Smooth muscle cell (in vitro differentiated cells): ENCODE measurements around the gene APOM. TPM values are rescaled to one million over a fixed set of nuclear protein-coding genes. Genes with fewer than 3 reads are reported as not detected.

Experiments
- DNase-seq: peaks from one replicate; lab custom pipeline; 2025; ENCODE audit not compliant: unreplicated experiment; lab: John Stamatoyannopoulos, UW
- H2AFZ ChIP-seq: fragments of 200-600 bp; sonication (generic); 2 replicates; pipeline ENCODE4 v1.6.0; 2016; ENCODE audit warnings: antibody characterized with exemption, low read depth, mild to moderate bottlenecking
- H3F3A ChIP-seq: fragments of 200-600 bp; sonication (generic); 2 replicates; pipeline ENCODE4 v1.6.0; 2017; ENCODE audit warnings: antibody characterized with exemption, low read depth
- H3K27ac ChIP-seq: fragments of 200-600 bp; sonication (generic); 2 replicates; pipeline ENCODE4 v1.5.1; 2016; ENCODE audit warnings: low read depth, mild to moderate bottlenecking
- H3K27me3 ChIP-seq: fragments of 200-600 bp; sonication (generic); 2 replicates; pipeline ENCODE4 v1.6.1; 2016; ENCODE audit warnings: low read depth, mild to moderate bottlenecking
- H3K36me3 ChIP-seq: fragments of 200-600 bp; sonication (generic); 2 replicates; pipeline ENCODE4 v1.5.1; 2016; ENCODE audit warnings: low read depth
- H3K4me1 ChIP-seq: fragments of 200-600 bp; sonication (generic); 2 replicates; pipeline ENCODE4 v1.5.1; 2016; ENCODE audit warnings: low read depth
- H3K4me2 ChIP-seq: fragments of 200-600 bp; sonication (generic); 2 replicates; pipeline ENCODE4 v1.6.0; 2016; ENCODE audit warnings: mild to moderate bottlenecking
- H3K4me3 ChIP-seq: fragments of 200-600 bp; sonication (generic); 2 replicates; pipeline ENCODE4 v1.5.1; 2016; ENCODE audit warnings: mild to moderate bottlenecking
- H3K79me2 ChIP-seq: fragments of 200-600 bp; sonication (generic); 2 replicates; pipeline ENCODE4 v1.6.0; 2016; ENCODE audit warnings: low read depth, mild to moderate bottlenecking
- H3K9ac ChIP-seq: fragments of 200-600 bp; sonication (generic); 2 replicates; pipeline ENCODE4 v1.6.0; 2016; ENCODE audit warnings: low read depth
- H3K9me3 ChIP-seq: fragments of 200-600 bp; sonication (generic); replicated peaks from 2 replicates; pipeline ENCODE4 v1.5.1; 2016; ENCODE audit warnings: low read depth
- H4K20me1 ChIP-seq: fragments of 200-600 bp; sonication (generic); 2 replicates; pipeline ENCODE4 v1.6.0; 2016; ENCODE audit warnings: low read depth
- CTCF ChIP-seq: fragments of 200-600 bp; sonication (generic); IDR thresholded peaks from 2 replicates; pipeline ENCODE4 v1.5.1; 2017; ENCODE audit warnings: borderline replicate concordance, mild to moderate bottlenecking, antibody characterized with exemption; ENCODE audit not compliant: insufficient read depth, poor library complexity, severe bottlenecking
- WGBS: methylation state at CpG from one replicate; pipeline ENCODE4 v1.1.7; 2016; ENCODE audit warnings: low lambda C conversion rate; 5-methylcytosine and 5-hydroxymethylcytosine counted together
- polyA plus RNA-seq: library from polyadenylated mRNA; unstranded; fragments of >200 nt; fragmentation: Nextera tagmentation; extraction: Ambion mirVana; gene quantifications from 2 replicates; pipeline ENCODE4 v1.2.1, GENCODE V29; 2016
- total RNA-seq: library from RNA; depleted of rRNA; stranded (reverse); fragments of >200 nt; gene quantifications from 2 replicates; pipeline ENCODE4 v1.2.3, GENCODE V29; 2014

Gene APOM
- total and polyA plus RNA-seq, 2 experiments from 2014 or later, result 2.3 to 2.7 TPM

- Histone ChIP-seq H3K4me1 (peaks cover 8% of the 10 kb centered on the region), H2AFZ (no peak within 1 kb of the TSS), H3K27ac (no peak within 1 kb of the TSS), H3F3A (peaks cover under 1% of the 10 kb centered on the region), H3K9ac (no peak within 1 kb of the TSS), H3K4me3 (no peak within 1 kb of the TSS), H3K36me3 (no peaks in the 10 kb centered on the region), H3K9me3 (no peaks in the 10 kb centered on the region), H3K79me2 (peaks cover 29% of the 10 kb centered on the region), H4K20me1 (peaks cover 3% of the 10 kb centered on the region), H3K4me2 (no peak within 1 kb of the TSS), H3K27me3 (no peaks in the 10 kb centered on the region)
- DNase-seq, result no peak
- WGBS, result 94% methylated on average over 8 of the region's 8 CpGs
- no peak for TF ChIP-seq CTCF
Observed at GRCh38 chr6:31669676-31670075, 14.0 kb downstream of the APOM start, which contains the start of gene LY6G5B. Gene LY6G5B, plus strand, starts transcription at chr6:31669976. Its CDS starts 975 bp downstream, at chr6:31670951.

GRCh38 chr6:31676322-31676903, 20.7 kb downstream of the APOM start:
- H3K27ac ChIP-seq, result no peak overlapping the region
- no peak for TF ChIP-seq CTCF
- no peak overlapping the region for H2AFZ ChIP-seq
- H3K79me2 ChIP-seq, result no peaks in the 10 kb centered on the region
- DNase-seq, result no peak
- no peak overlapping the region for H3K9ac ChIP-seq
- no peak overlapping the region for H3K4me2 ChIP-seq
- H3K4me1 ChIP-seq, result peaks cover 5% of the 10 kb centered on the region
- H3K9me3 ChIP-seq, result no peaks in the 10 kb centered on the region
- H3K27me3 ChIP-seq, result no peaks in the 10 kb centered on the region
- H4K20me1 ChIP-seq, result no peaks in the 10 kb centered on the region
- no peak overlapping the region for H3K4me3 ChIP-seq
- WGBS, result 84% methylated on average over 4 of the region's 4 CpGs
- peaks cover 7% of the 10 kb centered on the region for H3F3A ChIP-seq
- no peaks in the 10 kb centered on the region for H3K36me3 ChIP-seq

- peaks cover 7% of the 10 kb centered on the region for H3F3A ChIP-seq
- no peaks in the 10 kb centered on the region for H3K36me3 ChIP-seq
- TF ChIP-seq CTCF, result no peak
- H3K4me2 ChIP-seq, result no peak overlapping the region
- no peak overlapping the region for H2AFZ ChIP-seq
- H3K27ac ChIP-seq, result no peak overlapping the region
- no peaks in the 10 kb centered on the region for H3K9me3 ChIP-seq
- H3K27me3 ChIP-seq, result no peaks in the 10 kb centered on the region
- DNase-seq, result no peak
- H3K4me1 ChIP-seq, result peaks cover 9% of the 10 kb centered on the region
- H4K20me1 ChIP-seq, result no peaks in the 10 kb centered on the region
- WGBS, result 69% methylated on average over 6 of the region's 6 CpGs
- no peaks in the 10 kb centered on the region for H3K79me2 ChIP-seq
- H3K4me3 ChIP-seq, result no peak overlapping the region
- no peak overlapping the region for H3K9ac ChIP-seq
Observed at GRCh38 chr6:31676904-31677303, 21.2 kb downstream of the APOM start.

- WGBS, result 79% methylated on average over 8 of the region's 8 CpGs
- Histone ChIP-seq H3K9ac (no peak overlapping the region), H3F3A (peaks cover 7% of the 10 kb centered on the region), H3K4me2 (no peak overlapping the region), H3K9me3 (no peaks in the 10 kb centered on the region), H4K20me1 (no peaks in the 10 kb centered on the region), H3K27ac (no peak overlapping the region), H3K27me3 (no peaks in the 10 kb centered on the region), H3K4me3 (no peak overlapping the region), H3K4me1 (peaks cover 9% of the 10 kb centered on the region), H2AFZ (no peak overlapping the region), H3K36me3 (no peaks in the 10 kb centered on the region), H3K79me2 (no peaks in the 10 kb centered on the region)
- TF ChIP-seq CTCF, result no peak
- no peak for DNase-seq
Observed at GRCh38 chr6:31677955-31678354, 22.3 kb downstream of the APOM start.
